Right lung (tissue), 5 donors: ENCODE measurements around the gene OTOF. TPM values are rescaled to one million over a fixed set of nuclear protein-coding genes. Genes with fewer than 3 reads are reported as not detected.
"Not testable (repeated sequence)": the region's sequence is repeated elsewhere in the genome, so short reads cannot be mapped to it uniquely, and the experiment has no call there.

Experiments used
- DNase-seq, 2 donors: peaks; one replicate each; pipeline ENCODE4 v3.0.0-alpha.2; 2013
- polyA plus RNA-seq, 5 donors: library from polyadenylated mRNA; unstranded; fragments of 120-200 nt; gene quantifications; one replicate each; pipeline versions ENCODE4 v1.2.1 to v1.2.3, GENCODE V29; 2013; ENCODE audit warnings: inconsistent platforms in 1 of 5, low replicate concordance in 1 of 5; ENCODE audit not compliant: insufficient read length in 5 of 5, insufficient read depth in 1 of 5

Gene OTOF
- polyA plus RNA-seq, 5 donors = 0.03 to 1.5 (median 0.17) TPM; not detected in 1

DNA sequence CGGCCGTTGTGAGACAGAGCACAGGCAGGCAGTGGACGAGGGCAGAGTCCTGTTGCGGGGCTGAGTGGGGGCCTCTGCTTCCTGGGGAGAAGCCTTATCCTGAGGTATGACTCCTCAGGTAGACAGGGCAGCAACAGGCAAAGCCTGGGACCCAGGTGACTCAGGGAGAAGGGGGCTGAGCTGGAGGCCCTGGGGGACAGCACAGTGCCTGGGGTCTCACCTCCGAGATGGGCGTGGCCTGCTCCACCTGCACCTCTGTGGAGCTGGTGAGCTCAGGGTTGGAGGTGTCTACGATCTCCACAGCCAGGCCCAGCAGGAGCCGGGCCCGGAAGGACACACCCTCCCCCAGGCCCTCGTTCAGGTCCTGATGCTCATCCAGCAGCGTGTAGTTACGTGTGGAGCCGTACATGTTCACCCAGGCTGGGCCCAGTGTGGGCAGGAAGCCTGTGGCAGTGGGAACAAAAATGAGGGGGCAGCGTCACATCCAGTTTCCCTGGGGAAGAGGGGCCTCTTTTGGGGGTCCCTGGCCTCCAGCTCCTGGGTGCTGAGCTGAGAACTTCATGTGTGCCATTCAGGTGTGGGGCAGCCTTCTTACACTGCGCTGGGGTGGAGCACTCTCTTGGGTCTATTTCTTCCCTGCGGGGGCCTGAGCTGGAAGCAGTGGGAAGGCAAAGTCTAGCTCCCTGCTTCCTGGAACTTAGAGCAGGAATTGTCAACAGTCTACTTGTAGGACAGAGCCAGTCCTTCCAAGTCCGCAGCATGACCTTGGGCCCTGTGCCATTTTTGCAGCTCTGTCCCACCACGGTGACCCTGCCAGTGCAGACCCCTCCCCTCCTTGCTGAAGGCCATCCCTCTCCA, 2.9 kb upstream of the OTOF start:
- DNase-seq = no peak

DNA sequence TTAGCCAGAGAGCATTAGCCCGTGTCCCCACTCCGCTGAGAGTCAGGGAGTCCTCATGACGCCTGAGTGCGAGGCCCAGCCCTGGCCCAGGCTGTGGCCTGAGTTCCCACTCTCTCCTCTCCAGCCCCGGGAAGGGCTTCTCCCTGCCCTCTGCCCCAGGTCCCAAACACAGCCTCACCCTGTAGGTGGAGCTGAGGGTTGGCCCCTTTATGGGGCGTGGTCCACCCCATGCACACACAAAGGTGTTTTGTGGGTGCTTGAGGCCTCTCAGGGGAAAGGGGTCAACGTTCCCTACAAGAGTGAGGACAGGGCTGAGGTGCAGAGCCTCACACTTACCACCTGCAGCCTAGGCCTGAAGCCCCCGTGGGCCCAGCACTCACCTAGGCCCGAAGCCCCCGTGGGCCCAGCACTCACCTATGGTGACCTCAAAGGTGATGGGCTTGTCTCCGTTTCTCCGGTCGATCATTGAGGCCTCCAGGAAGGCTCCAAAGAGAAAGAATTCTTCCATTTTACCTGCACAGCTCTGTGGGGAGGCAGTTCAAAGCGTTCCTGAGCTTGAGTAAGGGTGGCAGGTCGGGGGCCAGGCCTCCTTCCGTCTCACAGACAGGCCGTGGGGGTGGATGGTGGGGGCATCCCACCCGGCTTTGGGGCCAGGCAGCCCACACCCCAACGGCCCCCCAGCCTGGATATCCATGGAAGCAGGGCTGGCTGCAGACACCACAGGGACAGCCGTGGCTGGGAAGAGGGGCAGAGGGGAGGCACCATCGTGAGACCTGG, 2.1 kb upstream of the OTOF start:
- no peak for DNase-seq

DNA sequence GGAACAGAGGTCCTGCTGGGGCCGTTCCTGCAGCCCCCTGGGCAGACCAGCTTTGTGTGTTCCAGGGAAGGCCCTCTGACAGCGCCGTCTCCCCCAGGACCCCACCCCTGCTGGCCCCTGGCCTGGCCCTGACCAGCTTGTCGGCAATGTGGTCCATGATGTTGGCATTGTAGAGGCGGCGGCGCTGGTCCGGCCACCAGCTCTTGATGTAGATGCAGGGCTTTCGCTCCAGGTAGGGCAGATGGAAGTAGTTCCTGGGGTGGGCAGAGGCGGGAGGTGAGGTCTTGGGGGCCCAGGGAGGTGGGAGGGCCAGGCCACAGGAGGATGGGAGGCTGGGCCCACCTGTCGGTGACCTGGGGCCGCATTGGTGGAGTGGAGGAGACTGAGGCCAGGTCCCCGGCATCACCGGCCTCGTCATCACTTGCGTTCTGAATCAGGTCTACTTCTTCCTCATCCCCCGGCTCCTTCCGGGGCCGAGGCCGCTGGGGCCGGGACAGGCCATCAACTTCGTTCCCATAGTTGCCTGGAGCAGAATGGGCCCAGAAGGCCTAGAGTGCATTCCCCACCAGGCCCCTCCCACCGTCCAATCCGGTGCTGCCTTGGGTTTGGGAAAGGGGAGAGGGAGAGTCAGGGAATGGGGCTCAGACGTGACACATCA, 1.3 kb upstream of the OTOF start:
- no peak for DNase-seq

DNA sequence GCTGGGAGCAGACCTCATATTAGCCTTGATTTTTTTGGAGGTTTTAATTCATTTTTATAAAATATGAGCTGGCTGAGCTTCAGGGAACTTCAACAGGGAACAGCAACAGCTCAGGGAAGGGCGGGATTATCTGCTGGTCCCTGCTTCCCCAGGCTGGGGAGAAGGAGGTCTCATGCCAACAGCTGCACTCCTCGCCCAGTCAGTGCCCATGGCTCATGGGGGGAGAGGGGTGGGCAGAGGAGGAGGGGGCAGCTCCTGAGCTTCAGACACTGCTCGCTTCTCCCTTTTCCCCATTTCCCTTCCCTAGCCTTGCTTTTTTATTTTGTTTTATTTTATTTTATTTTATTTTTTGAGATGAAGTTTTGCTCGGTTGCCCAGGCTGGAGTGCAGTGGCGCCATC, 442 bp upstream of the OTOF start:
- no peak for DNase-seq

DNA sequence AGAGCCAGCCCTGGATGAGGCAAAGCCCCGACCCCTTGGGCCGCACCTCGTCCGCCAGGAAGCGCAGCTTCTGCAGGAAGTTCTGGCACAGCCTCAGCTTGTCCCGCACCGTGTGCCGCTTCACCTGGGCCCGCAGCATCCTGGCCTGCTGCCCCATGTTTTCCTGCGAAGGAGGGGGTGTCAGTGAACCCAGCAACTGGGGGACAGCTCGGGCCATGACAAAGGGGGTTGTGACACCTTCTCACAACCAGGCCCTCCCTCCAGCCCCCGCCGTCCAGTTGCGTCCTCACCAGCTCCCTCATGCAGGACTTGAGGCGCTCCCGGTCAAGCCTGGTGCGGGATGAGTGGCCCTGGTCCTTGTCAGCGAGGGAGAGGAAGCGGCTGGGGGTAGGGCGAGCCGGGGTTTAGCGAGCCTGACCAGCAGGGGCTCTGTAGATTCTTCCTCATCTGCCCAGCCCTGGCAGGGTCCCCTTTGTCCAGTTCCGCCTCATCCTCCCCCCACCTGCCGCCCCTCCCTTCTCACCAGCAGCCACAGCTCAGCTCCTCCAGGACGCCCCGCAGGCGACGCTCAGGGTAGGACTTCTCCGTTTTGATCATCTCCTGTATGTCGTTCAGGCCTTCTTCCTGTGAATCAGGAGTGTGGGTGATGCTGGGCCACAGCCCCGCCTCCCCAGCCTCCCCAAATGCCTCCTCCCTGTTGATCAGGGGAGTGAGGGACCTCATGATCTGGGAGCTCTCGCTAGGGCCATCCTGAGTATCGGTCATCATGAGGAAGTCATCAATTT, 606 bp downstream of the OTOF start:
- no peak for DNase-seq

DNA sequence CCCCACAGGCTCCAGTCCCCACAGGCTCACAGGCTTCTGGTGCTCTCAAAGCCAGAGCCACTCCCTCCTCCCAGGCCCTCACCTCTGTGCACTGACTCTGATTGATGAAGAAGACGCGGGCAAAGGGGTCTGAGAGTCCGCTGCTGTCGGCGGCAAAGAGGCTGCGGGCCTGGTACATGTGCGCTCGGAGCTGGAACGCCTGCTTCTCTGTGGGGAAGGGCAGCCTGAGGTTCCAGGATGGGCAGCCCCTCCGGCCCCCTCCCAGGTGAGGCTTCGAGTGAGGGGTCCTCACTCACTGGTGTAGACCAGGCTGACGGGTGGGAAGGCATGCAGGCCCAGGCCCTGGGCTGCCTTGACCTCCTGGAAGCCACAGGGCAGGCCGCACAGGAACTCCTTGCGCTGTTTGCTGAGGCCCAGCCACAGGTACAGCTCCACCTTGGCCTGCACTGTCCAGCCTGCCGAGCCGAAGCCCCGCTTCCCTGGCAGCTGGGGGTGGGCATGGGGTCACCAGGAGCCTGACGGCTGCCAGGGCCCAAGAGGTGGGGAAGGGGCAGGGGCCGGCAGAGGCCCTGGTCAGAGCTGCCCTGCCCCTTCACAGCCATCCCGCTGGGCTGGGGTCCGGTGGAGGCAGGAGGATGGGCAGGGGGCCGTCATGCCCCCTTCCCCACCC, 2.0 kb downstream of the OTOF start:
- no peak for DNase-seq

DNA sequence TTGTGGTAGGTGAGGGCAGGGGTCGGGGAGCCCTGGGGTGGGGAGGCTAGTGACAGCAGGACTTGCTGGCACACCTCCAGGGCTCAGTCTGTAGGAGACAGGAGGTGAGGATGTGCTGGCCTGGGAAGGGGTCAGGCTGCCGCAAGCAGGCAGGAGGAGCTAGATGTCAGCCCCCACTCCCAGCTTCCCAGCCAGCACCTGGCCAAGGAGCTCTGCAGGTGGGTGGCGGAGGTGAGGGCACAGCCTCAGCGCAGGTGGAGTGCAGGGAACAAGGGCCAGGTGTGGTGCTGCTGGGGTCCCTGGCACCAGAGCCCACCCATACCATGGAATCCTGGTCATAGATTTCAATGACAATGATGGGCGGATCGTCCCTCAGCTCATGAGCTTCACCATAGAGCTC, 2.9 kb downstream of the OTOF start:
- DNase-seq = no peak

DNA sequence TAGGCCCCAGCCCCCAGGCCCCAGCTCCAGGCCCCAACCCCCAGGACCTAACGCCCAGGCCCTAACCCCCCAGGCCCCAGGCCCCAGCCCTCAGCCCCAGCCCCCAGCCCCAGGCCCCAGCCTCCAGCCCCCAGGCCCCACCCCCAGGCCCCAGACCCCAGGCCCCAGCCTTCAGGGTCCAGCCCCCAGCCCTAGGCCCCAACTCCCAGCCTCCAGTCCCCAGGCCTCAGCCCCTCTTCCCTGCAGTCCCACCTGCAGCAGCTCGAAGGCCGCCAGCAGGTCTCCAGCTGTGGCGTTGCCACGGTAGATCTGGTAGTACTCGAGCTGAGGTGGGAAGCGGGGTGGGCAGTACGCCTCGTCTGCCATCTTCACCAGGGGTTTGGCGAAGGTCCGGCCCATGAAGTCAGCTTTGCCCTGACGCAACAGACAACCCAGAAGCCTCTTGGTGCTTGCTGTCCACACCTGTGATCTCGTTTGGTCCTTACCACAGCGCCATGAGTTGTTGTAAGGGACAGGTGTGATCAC, 3.6 kb downstream of the OTOF start:
- DNase-seq = no peak

DNA sequence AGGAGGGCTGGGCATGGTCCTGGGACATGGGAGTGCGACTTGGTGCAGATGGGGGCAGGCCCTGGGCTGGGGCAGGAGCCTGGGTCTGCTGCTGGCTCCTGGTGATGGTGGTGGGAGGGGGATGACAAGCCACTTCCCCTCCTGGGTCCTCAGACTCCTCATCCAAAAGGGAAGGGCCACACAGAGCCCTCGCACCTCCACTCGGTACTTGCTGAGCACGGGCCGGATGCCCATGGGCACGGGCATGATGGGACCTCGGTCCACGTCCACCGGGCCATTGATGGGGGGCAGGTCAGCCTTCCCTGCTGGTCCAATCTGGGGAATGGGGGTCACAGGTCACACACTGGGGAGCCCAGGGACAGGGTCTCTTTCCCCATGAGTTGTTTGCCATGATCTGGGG, 4.1 kb downstream of the OTOF start:
- DNase-seq = no peak

DNA sequence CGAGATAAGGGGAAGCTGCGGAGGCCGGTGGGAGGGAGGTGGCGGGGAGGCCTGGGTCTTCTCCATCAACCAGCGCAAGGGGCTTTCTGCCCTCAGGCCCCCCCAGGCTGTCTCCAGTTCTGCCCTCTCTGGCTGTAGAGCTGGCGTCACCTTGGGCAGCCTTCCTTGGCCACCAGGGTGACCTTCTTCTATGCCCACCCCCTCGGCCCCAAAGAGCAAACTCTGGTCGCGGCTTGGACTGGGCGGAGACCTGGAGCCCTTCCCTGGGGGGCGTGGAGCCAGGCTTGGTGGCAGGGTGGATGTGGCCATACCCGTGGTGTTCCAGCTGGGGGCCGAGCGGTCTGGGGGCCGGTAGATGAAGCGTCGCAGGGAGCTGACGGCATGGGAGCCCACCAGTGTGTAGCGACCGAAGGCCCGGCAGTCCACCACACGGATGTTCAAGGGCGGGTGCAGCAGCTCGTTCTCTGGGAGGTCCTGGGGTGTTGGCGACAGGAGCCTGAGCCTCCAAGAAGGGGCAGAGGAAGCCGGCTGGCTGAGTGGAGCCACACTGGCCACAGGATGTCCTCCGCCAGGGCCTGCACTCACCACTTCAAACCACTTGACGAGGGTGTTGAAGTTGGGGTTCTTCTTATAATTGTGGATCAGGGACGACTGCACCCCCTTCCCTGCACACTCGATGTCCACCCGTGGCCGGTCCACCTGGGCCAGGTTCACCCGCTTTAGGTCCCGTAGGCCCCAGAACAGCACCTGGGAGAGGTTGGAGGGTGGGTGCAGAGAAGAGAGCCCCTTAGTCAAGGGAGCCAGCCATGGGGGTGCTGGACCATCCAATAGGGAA, 4.9 kb downstream of the OTOF start:
- no peak for DNase-seq

DNA sequence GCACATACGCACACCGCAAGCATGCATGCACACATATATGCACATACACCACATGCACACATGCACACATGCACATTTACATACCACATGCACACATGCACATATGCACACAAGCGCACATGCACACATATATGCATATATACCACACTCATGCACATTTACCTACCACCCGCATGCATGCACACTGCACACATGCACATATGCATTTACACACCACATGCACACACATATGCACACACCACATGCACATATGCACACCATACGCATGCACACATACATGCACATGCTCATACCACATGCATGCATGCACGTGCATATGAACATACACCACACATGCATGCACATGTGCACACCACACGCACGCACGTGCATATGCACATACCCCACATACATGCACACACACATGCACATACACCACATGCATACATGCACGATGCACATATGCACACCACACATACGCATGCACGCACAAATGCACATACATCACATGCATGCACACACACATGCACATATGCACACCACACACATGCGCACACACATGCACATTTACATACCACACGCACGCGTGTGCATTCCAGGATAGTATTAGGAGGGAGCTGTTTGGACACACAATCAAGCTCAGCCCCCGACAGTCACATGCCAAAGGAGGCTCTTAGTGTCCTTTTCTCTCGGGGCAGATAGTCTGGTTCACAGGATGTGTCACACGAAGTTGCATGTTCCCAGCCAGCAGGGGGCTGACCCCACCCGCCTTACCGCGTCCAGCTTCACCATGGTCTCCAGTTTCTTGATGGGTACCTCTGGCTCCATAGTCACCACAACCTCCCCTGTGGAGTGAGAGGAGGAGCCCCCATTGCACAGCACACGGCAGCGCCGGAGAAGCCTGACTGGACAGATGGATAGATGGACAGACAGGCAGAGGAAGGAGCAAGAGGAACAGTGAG, 5.9 kb downstream of the OTOF start:
- DNase-seq = no peak

DNA sequence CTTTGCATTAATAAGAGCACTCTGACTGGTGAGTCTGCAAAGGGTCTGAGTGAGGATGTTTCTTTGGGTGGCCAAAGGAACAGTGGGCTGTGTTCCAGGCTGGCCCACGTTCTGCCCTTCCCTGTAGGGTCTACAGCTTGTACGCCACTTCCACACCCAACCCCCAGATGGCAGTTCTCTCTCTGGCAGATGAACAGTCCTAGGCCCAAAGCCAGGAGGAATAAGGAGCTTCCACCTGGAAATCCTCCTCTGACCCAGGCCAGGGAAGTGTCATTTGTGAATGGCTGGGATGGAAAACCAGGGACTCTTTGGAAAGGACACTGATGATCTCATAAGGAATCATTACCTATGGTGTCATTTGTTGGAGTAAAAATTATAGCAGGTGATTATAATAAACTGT, 6.6 kb downstream of the OTOF start:
- DNase-seq = no peak

DNA sequence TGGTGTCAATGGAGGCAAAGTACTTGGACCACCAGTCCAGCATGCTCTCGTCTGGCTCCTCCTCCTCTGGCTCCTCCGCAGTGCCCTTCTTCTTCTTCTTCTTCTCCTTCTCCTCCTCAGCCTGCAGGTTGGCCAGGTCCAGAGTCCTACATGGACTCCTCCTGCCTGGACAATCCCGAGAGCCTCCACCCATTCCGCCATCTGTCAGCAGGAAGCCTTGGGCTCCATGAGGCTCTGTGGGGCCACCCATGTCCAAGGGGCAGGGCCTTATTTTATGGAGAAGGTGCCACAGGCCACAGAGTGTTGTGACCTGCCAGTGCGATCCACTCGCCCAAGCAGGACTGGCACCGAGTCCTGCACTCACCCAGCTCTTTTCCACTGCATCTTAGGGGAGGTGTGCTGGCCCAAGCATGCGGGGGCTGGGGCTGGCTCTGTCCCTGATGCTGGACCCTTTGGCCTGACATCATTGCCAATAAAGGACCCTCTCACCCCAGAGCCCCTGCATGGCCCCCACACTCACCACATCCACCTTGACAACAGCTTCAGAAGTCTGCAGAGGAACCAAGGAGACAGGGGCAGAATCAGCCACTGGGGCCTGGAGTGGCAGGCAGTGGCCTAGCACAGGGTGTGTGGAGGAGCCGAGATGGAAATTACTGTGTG, 7.2 kb downstream of the OTOF start:
- no peak for DNase-seq

DNA sequence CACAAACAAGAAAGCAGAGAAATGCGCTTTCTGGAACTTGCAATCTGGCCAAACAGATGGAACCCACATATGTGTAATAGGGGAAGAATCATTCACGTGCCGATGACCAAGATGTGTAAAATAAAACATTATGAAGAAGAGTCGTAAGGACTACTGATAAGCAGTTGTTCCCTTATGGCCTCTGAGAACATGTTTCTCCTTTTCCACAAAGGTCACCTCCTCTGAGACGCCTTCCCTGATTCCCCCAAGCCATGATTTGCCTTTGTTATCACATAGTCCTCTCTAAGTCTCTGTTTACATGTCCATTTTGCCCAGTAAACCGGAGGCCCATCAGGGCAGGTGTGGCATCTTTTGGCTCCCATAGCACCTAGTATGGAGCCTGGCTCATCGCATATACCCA, 8.0 kb downstream of the OTOF start:
- DNase-seq = no peak

DNA sequence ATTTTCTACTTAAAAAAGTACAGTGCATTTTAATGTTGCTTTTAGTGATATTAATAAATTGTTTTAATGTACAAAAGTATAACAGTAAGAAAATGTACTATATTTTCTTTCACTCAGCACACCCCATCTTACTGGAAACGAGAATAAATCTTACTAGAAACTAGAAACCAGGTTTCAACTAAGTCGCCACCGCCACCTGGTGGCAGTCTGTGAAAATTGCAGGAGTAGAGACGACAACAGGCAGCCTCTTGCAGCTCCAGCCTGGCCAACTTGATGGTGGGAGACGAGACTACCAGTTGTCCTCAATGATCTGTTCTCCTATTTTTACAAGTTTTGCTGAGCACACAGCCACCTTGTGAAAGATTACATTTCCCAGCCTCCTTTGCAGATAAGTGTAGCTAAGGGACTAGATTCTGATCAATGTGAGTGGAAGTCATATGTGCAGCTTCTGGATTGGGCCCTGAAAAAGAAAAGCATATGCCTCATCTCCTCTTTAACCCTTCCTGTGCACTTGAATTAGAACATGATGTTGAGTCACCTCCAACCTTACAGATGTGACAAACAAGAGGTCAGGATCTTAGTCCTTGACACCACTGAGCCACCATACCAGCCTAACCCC, 8.7 kb downstream of the OTOF start:
- no peak for DNase-seq

DNA sequence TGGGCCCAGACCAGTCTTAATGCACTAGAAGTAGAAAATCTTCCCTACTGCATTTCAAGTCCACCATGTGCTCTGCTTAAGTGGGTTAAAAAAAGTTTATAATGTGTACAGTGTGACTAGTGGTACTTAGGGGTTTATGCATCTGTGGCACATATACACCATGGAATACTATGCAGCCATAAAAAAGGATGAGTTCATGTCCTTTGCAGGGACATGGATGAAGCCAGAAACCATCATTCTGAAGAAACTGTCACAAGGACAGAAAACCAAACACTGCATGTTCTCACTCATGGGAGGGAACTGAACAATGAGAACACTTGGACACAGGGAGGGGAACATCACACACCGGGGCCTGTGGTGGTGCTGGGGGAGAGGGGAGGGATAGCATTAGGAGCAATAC, 9.4 kb downstream of the OTOF start:
- not testable (repeated sequence) for DNase-seq

DNA sequence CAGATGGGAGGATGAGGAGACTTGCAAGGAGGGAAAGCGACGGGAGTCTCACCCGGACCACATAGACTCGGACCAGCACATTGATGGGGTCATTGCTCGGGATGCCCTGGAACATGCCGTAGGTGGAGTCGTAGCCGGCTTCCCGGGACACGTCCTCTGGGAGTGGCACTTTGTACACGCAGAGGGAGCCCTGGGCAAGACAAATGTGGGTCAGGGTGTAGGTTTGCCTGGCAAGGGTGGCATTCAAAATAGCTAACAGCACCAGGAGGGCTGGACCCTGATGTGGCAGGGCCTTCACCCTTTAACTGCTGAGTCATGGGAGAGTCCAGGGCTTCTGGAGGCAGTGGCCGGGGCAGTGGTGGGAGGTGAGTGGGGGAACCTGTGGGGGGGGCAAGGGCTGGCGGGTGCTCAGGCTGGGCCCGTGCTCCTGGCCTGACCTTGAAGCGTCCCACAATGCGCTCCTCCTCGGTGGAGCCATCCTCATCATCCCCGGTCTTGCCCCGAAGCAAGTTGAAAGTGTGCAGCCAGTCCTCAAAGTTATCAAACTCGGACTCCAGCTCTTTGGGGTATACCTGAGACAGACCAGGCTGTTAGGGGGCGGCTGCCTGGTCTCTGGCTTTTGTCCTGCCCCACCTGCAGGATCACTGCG, 11.1 kb downstream of the OTOF start:
- DNase-seq = no peak
